IMR-90 (cell line): ENCODE measurements around the gene SLC35F1. TPM values are rescaled to one million over a fixed set of nuclear protein-coding genes. Genes with fewer than 3 reads are reported as not detected.

Experiments
- ATAC-seq: fragments of 200-7000 bp; cut with Tn5 transposase; 2 replicates; pipeline ENCODE4 v1.9.1; 2020; ENCODE audit warnings: low read depth, mild to moderate bottlenecking, moderate library complexity
- BruUV-seq: library from RNA; stranded (reverse); fragments of 400-500 nt; replicated peaks from 2 replicates; lab custom pipeline; 2021; lab: Mats Ljungman, UMichigan
- CTCF ChIA-PET: fragments of 300-600 bp; formaldehyde crosslinking; extraction: SDS; loops from one replicate; lab custom pipeline; 2021; ENCODE audit warnings: antibody characterized with exemption; lab: Yijun Ruan, JAX
- POLR2A ChIA-PET: fragments of 300-600 bp; sonication (Branson Sonifier 250); formaldehyde crosslinking; loops from one replicate; lab custom pipeline; 2022; ENCODE audit warnings: antibody characterized with exemption; ENCODE audit not compliant: unreplicated experiment; lab: Charles Lee
- DNase-seq: peaks from one replicate; pipeline ENCODE4 v3.0.0; 2013
- H2AFZ ChIP-seq: replicated peaks from 2 replicates; pipeline ENCODE3; 2013; ENCODE audit warnings: low read length, mild to moderate bottlenecking; ENCODE audit not compliant: poor library complexity
- H2AK5ac ChIP-seq: 2 replicates; pipeline ENCODE4 v1.6.1; 2013; ENCODE audit warnings: low read depth, low read length, inconsistent platforms
- H2AK9ac ChIP-seq: replicated peaks from 2 replicates; pipeline ENCODE3; 2013; ENCODE audit warnings: mild to moderate bottlenecking, low read depth, low read length, moderate library complexity; ENCODE audit not compliant: poor library complexity
- H2BK120ac ChIP-seq: 2 replicates; pipeline ENCODE4 v1.6.1; 2013; ENCODE audit warnings: low read depth, low read length, inconsistent platforms
- H2BK15ac ChIP-seq: 3 replicates; pipeline ENCODE4 v1.6.1; 2013; ENCODE audit warnings: low read depth, low read length, inconsistent platforms
- H2BK20ac ChIP-seq: 2 replicates; pipeline ENCODE4 v1.6.1; 2013; ENCODE audit warnings: low read depth, mild to moderate bottlenecking, inconsistent platforms, low read length, moderate library complexity
- H2BK5ac ChIP-seq: 2 replicates; pipeline ENCODE4 v1.6.1; 2013; ENCODE audit warnings: mild to moderate bottlenecking, low read depth, low read length, inconsistent platforms; ENCODE audit not compliant: poor library complexity, severe bottlenecking
- H3K14ac ChIP-seq: replicated peaks from 2 replicates; pipeline ENCODE4 v1.6.1; 2013; ENCODE audit warnings: low read depth, low read length, inconsistent platforms
- H3K18ac ChIP-seq: 2 replicates; pipeline ENCODE4 v1.6.1; 2013; ENCODE audit warnings: low read depth, low read length, control low read depth
- H3K23ac ChIP-seq: 2 replicates; pipeline ENCODE4 v1.6.1; 2013; ENCODE audit warnings: low read depth, low read length, inconsistent platforms
- H3K27ac ChIP-seq: 2 replicates; pipeline ENCODE4 v1.5.1; 2013; ENCODE audit warnings: mild to moderate bottlenecking, control low read depth, low read length; ENCODE audit not compliant: insufficient read depth
- H3K27me3 ChIP-seq: 2 replicates; pipeline ENCODE4 v1.6.1; 2013; ENCODE audit warnings: low read length; ENCODE audit not compliant: control insufficient read depth, insufficient read depth
- H3K36me3 ChIP-seq: 2 replicates; pipeline ENCODE4 v1.6.1; 2013; ENCODE audit warnings: low read length, mixed read lengths; ENCODE audit not compliant: control insufficient read depth, insufficient read depth
- H3K4ac ChIP-seq: 2 replicates; pipeline ENCODE4 v1.6.1; 2013; ENCODE audit warnings: low read depth, low read length, inconsistent platforms
- H3K4me1 ChIP-seq: 2 replicates; pipeline ENCODE4 v1.6.1; 2013; ENCODE audit warnings: low read length, mixed read lengths; ENCODE audit not compliant: control insufficient read depth, insufficient read depth
- H3K4me2 ChIP-seq: 2 replicates; pipeline ENCODE4 v1.6.1; 2013; ENCODE audit warnings: low read depth, mild to moderate bottlenecking, control low read depth, low read length, moderate library complexity
- H3K4me3 ChIP-seq: 2 replicates; pipeline ENCODE4 v1.5.1; 2013; ENCODE audit warnings: low read depth, mild to moderate bottlenecking, control low read depth, low read length, moderate library complexity; ENCODE audit not compliant: insufficient read depth
- H3K56ac ChIP-seq: 2 replicates; pipeline ENCODE4 v1.6.1; 2013; ENCODE audit warnings: low read length, inconsistent platforms; ENCODE audit not compliant: insufficient read depth; ENCODE audit errors: extremely low read depth
- H3K79me1 ChIP-seq, 2 experiments: 2 replicates each; pipeline ENCODE4 v1.6.1; 2013; ENCODE audit warnings: low read length in 2 of 2, inconsistent platforms in 1 of 2, low read depth in 1 of 2
- H3K9ac ChIP-seq: 2 replicates; pipeline ENCODE4 v1.6.1; 2013; ENCODE audit warnings: low read depth, low read length, control low read depth
- H3K9me1 ChIP-seq: 2 replicates; pipeline ENCODE4 v1.6.1; 2013; ENCODE audit warnings: low read length, inconsistent platforms; ENCODE audit not compliant: insufficient read depth
- H3K9me3 ChIP-seq: 2 replicates; pipeline ENCODE4 v1.6.1; 2013; ENCODE audit warnings: low read length; ENCODE audit not compliant: control insufficient read depth, insufficient read depth
- H4K20me1 ChIP-seq: 2 replicates; pipeline ENCODE4 v1.6.1; 2013; ENCODE audit warnings: low read length, inconsistent platforms; ENCODE audit not compliant: insufficient read depth
- H4K5ac ChIP-seq: 2 replicates; pipeline ENCODE4 v1.6.1; 2013; ENCODE audit warnings: mild to moderate bottlenecking, low read depth, low read length, control low read depth
- H4K8ac ChIP-seq, 2 experiments: 2 replicates each; pipeline ENCODE4 v1.6.1; 2013; ENCODE audit warnings: low read depth in 2 of 2, low read length in 2 of 2, control low read depth in 1 of 2, inconsistent platforms in 1 of 2
- H4K91ac ChIP-seq: 2 replicates; pipeline ENCODE4 v1.6.1; 2013; ENCODE audit warnings: low read depth, low read length, inconsistent platforms; ENCODE audit not compliant: insufficient read depth
- BHLHE40 ChIP-seq: fragments of 150-350 bp; IDR thresholded peaks from 2 replicates; pipeline ENCODE4 v1.6.1; 2016; ENCODE audit warnings: mild to moderate bottlenecking, low read depth, low read length
- CEBPB ChIP-seq: IDR thresholded peaks from 2 replicates; pipeline ENCODE4 v1.6.1; 2012; ENCODE audit warnings: low read depth, low read length, improper control_type of control experiment
- CHD1 ChIP-seq: IDR thresholded peaks from 2 replicates; pipeline ENCODE4 v1.6.1; 2012; ENCODE audit warnings: low read depth, low read length, improper control_type of control experiment
- MAFK ChIP-seq: IDR thresholded peaks from 2 replicates; pipeline ENCODE4 v1.6.1; 2012; ENCODE audit warnings: low read depth, low read length, improper control_type of control experiment
- MAZ ChIP-seq: IDR thresholded peaks from 2 replicates; pipeline ENCODE4 v1.6.1; 2012; ENCODE audit warnings: low read depth, mild to moderate bottlenecking, low read length, improper control_type of control experiment, moderate library complexity, borderline replicate concordance
- MXI1 ChIP-seq: IDR thresholded peaks from 2 replicates; pipeline ENCODE4 v1.6.1; 2012; ENCODE audit warnings: low read depth, mild to moderate bottlenecking, low read length, moderate library complexity, borderline replicate concordance
- NFE2L2 ChIP-seq: fragments of 150-350 bp; IDR thresholded peaks from 2 replicates; pipeline ENCODE4 v1.6.1; 2016; ENCODE audit warnings: low read depth, mild to moderate bottlenecking, low read length
- POLR2A ChIP-seq: IDR thresholded peaks from 2 replicates; pipeline ENCODE4 v1.6.1; 2012; ENCODE audit warnings: mild to moderate bottlenecking, low read depth, low read length
- RAD21 ChIP-seq: IDR thresholded peaks from 2 replicates; pipeline ENCODE4 v1.6.1; 2012; ENCODE audit warnings: low read length, improper control_type of control experiment
- RCOR1 ChIP-seq: IDR thresholded peaks from 2 replicates; pipeline ENCODE4 v1.6.1; 2012; ENCODE audit warnings: mild to moderate bottlenecking, low read length, improper control_type of control experiment; ENCODE audit not compliant: insufficient replicate concordance
- RFX5 ChIP-seq: IDR thresholded peaks from 2 replicates; pipeline ENCODE4 v1.8.0; 2012; ENCODE audit warnings: low read depth, mild to moderate bottlenecking, low read length, moderate library complexity
- whole genome bisulfite sequencing, 2 experiments: methylation state at CpG; one replicate each; pipeline versions ENCODE4 v1.1.5 to v1.1.7; 2013; ENCODE audit warnings: missing lambda C conversion rate in 2 of 2; ENCODE audit not compliant: insufficient read length in 1 of 2; ENCODE audit errors: extremely low coverage in 2 of 2; 5-methylcytosine and 5-hydroxymethylcytosine counted together
- dilution Hi-C: fragments of 300-500 bp; cut with HindIII; formaldehyde crosslinking; loops from one replicate; pipeline ENCODE4 v1.14.3; 2018; ENCODE audit warnings: low sequenced_read_pairs; ENCODE audit not compliant: unreplicated experiment
- in situ Hi-C: fragments of 300-500 bp; cut with MboI; formaldehyde crosslinking; loops from 3 replicates; pipeline ENCODE4 v1.14.3; 2019; ENCODE audit warnings: low sequenced_read_pairs, inconsistent platforms, mixed read lengths
- intact Hi-C: fragments of 100-400 bp; cut with micrococcal nuclease; formaldehyde crosslinking; loops from 2 replicates; pipeline ENCODE4 v1.10.0; 2022
- polyA plus RNA-seq, 3 experiments: library from polyadenylated mRNA; depleted of rRNA; stranded (reverse); fragments of >200 nt; gene quantifications; 2 replicates each; pipeline ENCODE4 v1.2.3, GENCODE V29; 2012; ENCODE audit warnings: low replicate concordance in 1 of 3
- total RNA-seq: library from RNA; depleted of rRNA; stranded (reverse); fragments of >200 nt; gene quantifications from 2 replicates; pipeline ENCODE4 v1.2.3, GENCODE V29; 2012
- TF ChIP-seq, protein P1 (sequence below): fragments of 150-350 bp; IDR thresholded peaks from 2 replicates; pipeline ENCODE4 v1.6.1; 2016; ENCODE audit warnings: low read depth, mild to moderate bottlenecking, low read length, moderate library complexity, borderline replicate concordance
- TF ChIP-seq, protein P2 (sequence below): conservative IDR thresholded peaks from 2 replicates; pipeline ENCODE4 v1.5.1; 2012; ENCODE audit warnings: mild to moderate bottlenecking, low read depth, low read length, improper control_type of control experiment

The SLC35F1 gene
- total and polyA plus RNA-seq, 2 of the 4 experiments (the other 2 are of a cell fraction) = not detected

DNA sequence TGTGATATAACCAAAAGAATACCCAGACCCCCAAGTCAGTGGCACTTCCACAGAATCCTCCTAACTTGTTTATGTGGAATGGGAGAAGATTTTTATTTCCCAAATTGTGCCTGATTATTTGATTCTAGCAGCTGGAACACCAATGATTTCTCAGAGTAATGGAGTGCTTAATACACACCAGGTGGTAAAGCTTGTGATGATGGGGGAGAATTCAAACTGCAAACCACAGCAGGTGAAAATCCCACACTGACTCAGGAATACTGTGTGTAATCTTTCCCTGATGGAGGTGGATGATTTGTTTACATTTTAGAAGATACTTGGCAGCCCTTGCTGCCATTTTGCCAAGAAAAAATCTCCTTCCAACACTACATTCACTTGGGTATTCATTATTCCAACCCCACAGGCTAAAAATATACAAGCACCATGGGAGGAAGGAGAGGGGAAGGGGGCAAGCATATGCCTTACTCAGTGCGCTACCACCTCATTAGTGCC lies 428.3 kb downstream of the SLC35F1 start:
- Histone ChIP-seq H2BK120ac (no peak overlapping the region), H4K91ac (no peak overlapping the region), H4K8ac (no peak overlapping the region), H3K36me3 (no peaks in the 10 kb centered on the region), H3K9ac (no peak overlapping the region), H3K9me1 (no peaks in the 10 kb centered on the region), H2BK5ac (no peak overlapping the region), H3K27me3 (no peaks in the 10 kb centered on the region), H3K4me2 (no peak overlapping the region), H4K5ac (no peak overlapping the region), H3K18ac (no peak overlapping the region), H3K23ac (no peak overlapping the region), H3K4ac (no peak overlapping the region), H3K4me1 (no peaks in the 10 kb centered on the region), H3K4me3 (no peak overlapping the region), H2BK20ac (no peak overlapping the region), H3K14ac (no peak overlapping the region), H4K20me1 (no peaks in the 10 kb centered on the region), H2AFZ (no peak overlapping the region), H3K56ac (no peak overlapping the region), H2AK9ac (no peak overlapping the region), H3K79me1 (no peaks in the 10 kb centered on the region), H2BK15ac (no peak overlapping the region), H2AK5ac (no peak overlapping the region), H3K9me3 (no peaks in the 10 kb centered on the region), H3K27ac (no peak overlapping the region)
- intact Hi-C loops (no loop called here), in situ Hi-C loops (no loop called here), dilution Hi-C loops (no loop called here)
- no TSS peak for BruUV-seq
- ChIA-PET POLR2A (no interaction called here), CTCF (no interaction called here)
- DNase-seq (no peak), ATAC-seq (no peak)
- no CpG with 5 or more reads among the region's 1 CpG for WGBS, 2 experiments
- TF ChIP-seq RFX5 (no peak), NFE2L2 (no peak), BHLHE40 (no peak), MAZ (no peak), MXI1 (no peak), RCOR1 (no peak), RAD21 (no peak), POLR2A (no peak), CHD1 (no peak), MAFK (no peak), CEBPB (no peak)
- TF ChIP-seq, protein P1, sequence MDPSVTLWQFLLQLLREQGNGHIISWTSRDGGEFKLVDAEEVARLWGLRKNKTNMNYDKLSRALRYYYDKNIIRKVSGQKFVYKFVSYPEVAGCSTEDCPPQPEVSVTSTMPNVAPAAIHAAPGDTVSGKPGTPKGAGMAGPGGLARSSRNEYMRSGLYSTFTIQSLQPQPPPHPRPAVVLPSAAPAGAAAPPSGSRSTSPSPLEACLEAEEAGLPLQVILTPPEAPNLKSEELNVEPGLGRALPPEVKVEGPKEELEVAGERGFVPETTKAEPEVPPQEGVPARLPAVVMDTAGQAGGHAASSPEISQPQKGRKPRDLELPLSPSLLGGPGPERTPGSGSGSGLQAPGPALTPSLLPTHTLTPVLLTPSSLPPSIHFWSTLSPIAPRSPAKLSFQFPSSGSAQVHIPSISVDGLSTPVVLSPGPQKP = no peak
- TF ChIP-seq, protein P2, sequence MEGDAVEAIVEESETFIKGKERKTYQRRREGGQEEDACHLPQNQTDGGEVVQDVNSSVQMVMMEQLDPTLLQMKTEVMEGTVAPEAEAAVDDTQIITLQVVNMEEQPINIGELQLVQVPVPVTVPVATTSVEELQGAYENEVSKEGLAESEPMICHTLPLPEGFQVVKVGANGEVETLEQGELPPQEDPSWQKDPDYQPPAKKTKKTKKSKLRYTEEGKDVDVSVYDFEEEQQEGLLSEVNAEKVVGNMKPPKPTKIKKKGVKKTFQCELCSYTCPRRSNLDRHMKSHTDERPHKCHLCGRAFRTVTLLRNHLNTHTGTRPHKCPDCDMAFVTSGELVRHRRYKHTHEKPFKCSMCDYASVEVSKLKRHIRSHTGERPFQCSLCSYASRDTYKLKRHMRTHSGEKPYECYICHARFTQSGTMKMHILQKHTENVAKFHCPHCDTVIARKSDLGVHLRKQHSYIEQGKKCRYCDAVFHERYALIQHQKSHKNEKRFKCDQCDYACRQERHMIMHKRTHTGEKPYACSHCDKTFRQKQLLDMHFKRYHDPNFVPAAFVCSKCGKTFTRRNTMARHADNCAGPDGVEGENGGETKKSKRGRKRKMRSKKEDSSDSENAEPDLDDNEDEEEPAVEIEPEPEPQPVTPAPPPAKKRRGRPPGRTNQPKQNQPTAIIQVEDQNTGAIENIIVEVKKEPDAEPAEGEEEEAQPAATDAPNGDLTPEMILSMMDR = no peak
